ENCODE data around the gene PHACTR1. TPM values are rescaled to one million over a fixed set of nuclear protein-coding genes. Genes with fewer than 3 reads are reported as not detected.

PHACTR1 gene
- total and polyA plus RNA-seq, 4 donors = 0.31 to 1.5 (median 0.79) TPM

DNA sequence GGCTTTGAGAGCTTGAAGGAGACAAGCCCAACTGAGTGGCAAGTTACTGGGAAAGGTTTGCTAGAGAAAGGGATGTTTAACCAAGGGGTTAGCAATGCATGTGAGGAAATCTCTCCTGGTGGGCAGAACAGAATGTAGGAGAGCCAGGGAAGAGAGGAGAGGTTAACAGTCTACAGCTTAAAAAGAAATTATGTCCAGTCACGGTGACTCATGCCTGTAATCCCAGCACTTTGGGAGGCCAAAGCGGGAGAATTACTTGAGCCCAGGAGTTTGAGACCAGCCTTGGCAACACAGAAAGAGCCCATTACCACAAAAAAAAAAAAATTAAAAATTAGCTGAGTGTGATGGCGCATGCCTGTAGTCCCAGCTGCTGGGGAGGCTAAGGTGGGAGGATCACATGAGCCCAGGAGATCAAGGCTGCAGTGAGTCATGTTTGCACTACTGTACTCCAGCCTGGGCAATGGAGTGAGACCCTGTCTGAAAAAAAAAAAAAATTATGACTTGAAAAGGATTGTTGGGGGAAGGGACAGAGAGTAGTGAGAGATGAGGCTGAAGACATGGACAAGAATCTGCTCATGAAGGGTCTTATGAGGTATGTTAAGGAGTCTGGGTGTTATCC is 346.8 kb downstream of the PHACTR1 start:
- WGBS = 97% methylated on average over 3 of the region's 3 CpGs
- H3K27ac ChIP-seq (ENCODE audit: low read depth in 1 of 2, low read length in 2 of 2) = no peak overlapping the region

DNA sequence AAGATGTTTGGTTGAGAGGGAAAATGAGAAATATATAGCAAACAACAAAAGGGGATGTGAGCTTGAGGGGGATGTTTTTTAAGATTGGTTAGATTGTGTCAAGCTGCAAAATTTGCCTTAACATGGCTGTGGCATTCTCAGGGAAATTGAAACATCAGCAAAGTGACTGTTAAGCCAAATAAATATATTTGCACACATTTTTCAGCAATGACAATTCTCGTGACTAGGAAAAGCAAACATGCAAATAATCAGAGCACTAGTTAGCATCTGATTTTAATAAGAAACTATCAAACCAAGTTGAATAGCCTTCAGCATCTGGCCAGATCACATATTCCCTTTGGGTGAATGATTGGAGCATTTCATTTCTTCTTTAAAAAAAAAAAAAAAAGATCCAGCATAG is 349.0 kb downstream of the PHACTR1 start:
- H3K27me3 ChIP-seq (ENCODE audit: control insufficient read depth in 4 of 4, insufficient read depth in 4 of 4, low read length in 3 of 4) = no peaks in the 10 kb centered on the region
- no peak overlapping the region for H3K4me3 ChIP-seq (ENCODE audit: low read depth in 1 of 3, low read length in 3 of 3)
- H3K9me3 ChIP-seq (ENCODE audit: control insufficient read depth in 4 of 4, low read length in 3 of 4) = no peaks in the 10 kb centered on the region
- H3K27ac ChIP-seq (ENCODE audit: low read depth in 1 of 2, low read length in 2 of 2) = no peak overlapping the region
- DNase-seq (ENCODE audit: low spot score) = no peak
- 68% methylated on average over 1 of the region's 1 CpG for WGBS
- no peak overlapping the region for H3K9ac ChIP-seq (ENCODE audit: low read depth in 1 of 2, low read length in 2 of 2)
- no peaks in the 10 kb centered on the region for H3K4me1 ChIP-seq (ENCODE audit: control insufficient read depth in 4 of 4, insufficient read depth in 4 of 4, low read length in 3 of 4)
- H3K36me3 ChIP-seq (ENCODE audit: control insufficient read depth in 4 of 4, insufficient read depth in 3 of 4, low read depth in 1 of 4, low read length in 3 of 4) = no peaks in the 10 kb centered on the region
- TF ChIP-seq, protein P1, sequence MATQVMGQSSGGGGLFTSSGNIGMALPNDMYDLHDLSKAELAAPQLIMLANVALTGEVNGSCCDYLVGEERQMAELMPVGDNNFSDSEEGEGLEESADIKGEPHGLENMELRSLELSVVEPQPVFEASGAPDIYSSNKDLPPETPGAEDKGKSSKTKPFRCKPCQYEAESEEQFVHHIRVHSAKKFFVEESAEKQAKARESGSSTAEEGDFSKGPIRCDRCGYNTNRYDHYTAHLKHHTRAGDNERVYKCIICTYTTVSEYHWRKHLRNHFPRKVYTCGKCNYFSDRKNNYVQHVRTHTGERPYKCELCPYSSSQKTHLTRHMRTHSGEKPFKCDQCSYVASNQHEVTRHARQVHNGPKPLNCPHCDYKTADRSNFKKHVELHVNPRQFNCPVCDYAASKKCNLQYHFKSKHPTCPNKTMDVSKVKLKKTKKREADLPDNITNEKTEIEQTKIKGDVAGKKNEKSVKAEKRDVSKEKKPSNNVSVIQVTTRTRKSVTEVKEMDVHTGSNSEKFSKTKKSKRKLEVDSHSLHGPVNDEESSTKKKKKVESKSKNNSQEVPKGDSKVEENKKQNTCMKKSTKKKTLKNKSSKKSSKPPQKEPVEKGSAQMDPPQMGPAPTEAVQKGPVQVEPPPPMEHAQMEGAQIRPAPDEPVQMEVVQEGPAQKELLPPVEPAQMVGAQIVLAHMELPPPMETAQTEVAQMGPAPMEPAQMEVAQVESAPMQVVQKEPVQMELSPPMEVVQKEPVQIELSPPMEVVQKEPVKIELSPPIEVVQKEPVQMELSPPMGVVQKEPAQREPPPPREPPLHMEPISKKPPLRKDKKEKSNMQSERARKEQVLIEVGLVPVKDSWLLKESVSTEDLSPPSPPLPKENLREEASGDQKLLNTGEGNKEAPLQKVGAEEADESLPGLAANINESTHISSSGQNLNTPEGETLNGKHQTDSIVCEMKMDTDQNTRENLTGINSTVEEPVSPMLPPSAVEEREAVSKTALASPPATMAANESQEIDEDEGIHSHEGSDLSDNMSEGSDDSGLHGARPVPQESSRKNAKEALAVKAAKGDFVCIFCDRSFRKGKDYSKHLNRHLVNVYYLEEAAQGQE (IDR thresholded peaks at IDR 0.05) = no peak
- TF ChIP-seq TAF1 (conservative IDR thresholded peaks at IDR 0.05) = no peak
- TF ChIP-seq FOXA1 (IDR thresholded peaks at IDR 0.05) = no peak
- no peak for TF ChIP-seq GABPA (IDR thresholded peaks at IDR 0.05 in 1 of 2, conservative IDR thresholded peaks at IDR 0.05 in 1 of 2)
- TF ChIP-seq HNF4G (IDR thresholded peaks at IDR 0.05) = no peak
- TF ChIP-seq HNF4A (conservative IDR thresholded peaks at IDR 0.05) = no peak
- TF ChIP-seq EGR1 (IDR thresholded peaks at IDR 0.05; ENCODE audit: low read depth in 2 of 2) = no peak
- no peak for TF ChIP-seq RAD21 (IDR thresholded peaks at IDR 0.05)
- no peak for TF ChIP-seq SP1 (IDR thresholded peaks at IDR 0.05)

More for the DNA sequence above, 346.8 kb downstream of the PHACTR1 start:
- H3K4me3 ChIP-seq (ENCODE audit: low read depth in 1 of 3, low read length in 3 of 3) = no peak overlapping the region
- H3K9ac ChIP-seq (ENCODE audit: low read depth in 1 of 2, low read length in 2 of 2) = no peak overlapping the region
- TF ChIP-seq, protein P2, sequence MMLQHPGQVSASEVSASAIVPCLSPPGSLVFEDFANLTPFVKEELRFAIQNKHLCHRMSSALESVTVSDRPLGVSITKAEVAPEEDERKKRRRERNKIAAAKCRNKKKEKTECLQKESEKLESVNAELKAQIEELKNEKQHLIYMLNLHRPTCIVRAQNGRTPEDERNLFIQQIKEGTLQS (IDR thresholded peaks at IDR 0.05) = no peak
- TF ChIP-seq TAF1 (conservative IDR thresholded peaks at IDR 0.05) (no peak), NR2F2 (IDR thresholded peaks at IDR 0.05) (no peak), JUND (IDR thresholded peaks at IDR 0.05) (no peak), FOXA2 (IDR thresholded peaks at IDR 0.05) (no peak), HNF4G (IDR thresholded peaks at IDR 0.05) (no peak)
- TF ChIP-seq, protein P3, sequence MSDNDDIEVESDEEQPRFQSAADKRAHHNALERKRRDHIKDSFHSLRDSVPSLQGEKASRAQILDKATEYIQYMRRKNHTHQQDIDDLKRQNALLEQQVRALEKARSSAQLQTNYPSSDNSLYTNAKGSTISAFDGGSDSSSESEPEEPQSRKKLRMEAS (IDR thresholded peaks at IDR 0.05) = no peak
- H3K36me3 ChIP-seq (ENCODE audit: control insufficient read depth in 4 of 4, insufficient read depth in 3 of 4, low read depth in 1 of 4, low read length in 3 of 4) = no peaks in the 10 kb centered on the region
- H3K9me3 ChIP-seq (ENCODE audit: control insufficient read depth in 4 of 4, low read length in 3 of 4) = peaks cover 0 to 3% (median 0%) of the 10 kb centered on the region in 4 donors
- DNase-seq (ENCODE audit: low spot score) = no peak
- H3K27me3 ChIP-seq (ENCODE audit: control insufficient read depth in 4 of 4, insufficient read depth in 4 of 4, low read length in 3 of 4) = no peaks in the 10 kb centered on the region
- no peaks in the 10 kb centered on the region for H3K4me1 ChIP-seq (ENCODE audit: control insufficient read depth in 4 of 4, insufficient read depth in 4 of 4, low read length in 3 of 4)

DNA sequence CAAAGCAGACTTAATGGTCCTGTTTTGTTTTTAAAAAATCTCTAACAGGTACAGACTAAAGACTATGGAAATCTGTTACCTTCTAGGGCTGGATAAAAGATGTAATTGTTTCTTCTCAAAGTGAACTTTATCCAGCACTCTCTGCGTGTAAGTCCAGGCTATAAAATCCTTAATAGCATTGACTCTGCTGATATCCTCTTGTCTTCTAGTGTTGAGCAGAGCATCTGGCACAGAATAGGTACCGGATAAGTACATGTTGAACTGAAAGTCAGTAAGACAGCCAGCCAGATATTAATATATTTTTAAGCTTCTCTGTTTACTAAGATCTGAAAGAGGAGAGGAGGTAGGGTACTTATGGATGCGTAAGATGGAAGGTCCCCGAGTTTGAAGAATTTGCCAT is 349.5 kb downstream of the PHACTR1 start:
- H3K4me1 ChIP-seq (ENCODE audit: control insufficient read depth in 4 of 4, insufficient read depth in 4 of 4, low read length in 3 of 4) = no peaks in the 10 kb centered on the region
- WGBS = 85% methylated on average over 4 of the region's 4 CpGs
- no peak overlapping the region for H3K9ac ChIP-seq (ENCODE audit: low read depth in 1 of 2, low read length in 2 of 2)
- TF ChIP-seq RAD21 (IDR thresholded peaks at IDR 0.05) = no peak
- H3K4me3 ChIP-seq (ENCODE audit: low read depth in 1 of 3, low read length in 3 of 3) = no peak overlapping the region
- H3K27me3 ChIP-seq (ENCODE audit: control insufficient read depth in 4 of 4, insufficient read depth in 4 of 4, low read length in 3 of 4) = no peaks in the 10 kb centered on the region
- H3K9me3 ChIP-seq (ENCODE audit: control insufficient read depth in 4 of 4, low read length in 3 of 4) = no peaks in the 10 kb centered on the region
- no peak for DNase-seq (ENCODE audit: low spot score)
- no peak overlapping the region for H3K27ac ChIP-seq (ENCODE audit: low read depth in 1 of 2, low read length in 2 of 2)
- H3K36me3 ChIP-seq (ENCODE audit: control insufficient read depth in 4 of 4, insufficient read depth in 3 of 4, low read depth in 1 of 4, low read length in 3 of 4) = no peaks in the 10 kb centered on the region

All from liver (tissue), 9 donors.